Endothelial cell of umbilical vein (primary cell): Measurements from ENCODE around the gene FNDC5. TPM values are rescaled to one million over a fixed set of nuclear protein-coding genes. Genes with fewer than 3 reads are reported as not detected.

Experiments used
- BruUV-seq: library from RNA; stranded (reverse); fragments of 400-500 nt; replicated peaks from 2 replicates; lab custom pipeline; 2021; lab: Mats Ljungman, UMichigan
- CTCF ChIA-PET: fragments of 300-600, 350-600 bp; sonication (Branson Sonifier 250); formaldehyde crosslinking; loops from one replicate; lab custom pipeline; 2021; ENCODE audit warnings: antibody characterized with exemption, inconsistent platforms; lab: Charles Lee
- POLR2A ChIA-PET: fragments of 300-600, 350-600 bp; sonication (Branson Sonifier 250); formaldehyde crosslinking; loops from one replicate; lab custom pipeline; 2021; ENCODE audit warnings: antibody characterized with exemption, inconsistent platforms; lab: Charles Lee
- DNase-seq: peaks from one replicate; pipeline ENCODE4 v3.0.0-alpha.2; 2011; ENCODE audit warnings: low read depth, low spot score
- FAIRE-seq: peaks from 2 replicates; lab custom pipeline; 2011; peaks lifted over from hg19 to GRCh38; lab: Jason Lieb, UNC
- H2AFZ ChIP-seq: 2 replicates; pipeline ENCODE4 v1.6.0; 2012; ENCODE audit warnings: low read depth, low read length, control low read depth, inconsistent platforms
- H3K27ac ChIP-seq: 2 replicates; pipeline ENCODE4 v1.5.1; 2011; ENCODE audit warnings: low read depth, mild to moderate bottlenecking, control low read depth, low read length, moderate library complexity; ENCODE audit not compliant: insufficient read depth
- H3K27me3 ChIP-seq, 2 experiments: 2 replicates each; pipeline versions ENCODE4 v1.6.0 to v1.6.1; 2011; ENCODE audit warnings: low read length in 2 of 2, mixed read lengths in 1 of 2; ENCODE audit not compliant: control insufficient read depth in 2 of 2, insufficient read depth in 2 of 2
- H3K36me3 ChIP-seq, 2 experiments: 2 replicates in 1 of 2; 3 replicates in 1 of 2; pipeline ENCODE4 v1.5.1; 2011; ENCODE audit warnings: low read length in 2 of 2, mild to moderate bottlenecking in 1 of 2, moderate library complexity in 1 of 2; ENCODE audit not compliant: control insufficient read depth in 2 of 2, insufficient read depth in 2 of 2; ENCODE audit errors: extremely low read depth in 1 of 2
- H3K4me1 ChIP-seq: 3 replicates; pipeline ENCODE4 v1.5.1; 2011; ENCODE audit warnings: mild to moderate bottlenecking, low read length; ENCODE audit not compliant: control insufficient read depth, insufficient read depth; ENCODE audit errors: extremely low read depth
- H3K4me2 ChIP-seq: 2 replicates; pipeline ENCODE4 v1.6.1; 2011; ENCODE audit warnings: low read length, control low read depth, mixed read lengths; ENCODE audit not compliant: insufficient read depth
- H3K4me3 ChIP-seq, 3 experiments: fragments of 200-600 bp in 1 of 3; sonication (generic), shearing (Covaris generic) in 1 of 3; replicated peaks in 1 of 3; 2 replicates each; pipeline ENCODE4 v1.5.1; 2011 to 2016; ENCODE audit warnings: control low read depth in 3 of 3, low read length in 3 of 3, mild to moderate bottlenecking in 2 of 3, inconsistent platforms in 1 of 3, low read depth in 1 of 3, moderate library complexity in 1 of 3; ENCODE audit not compliant: insufficient read depth in 1 of 3
- H3K79me2 ChIP-seq: 2 replicates; pipeline ENCODE4 v1.6.0; 2012; ENCODE audit warnings: low read length, inconsistent platforms; ENCODE audit not compliant: control insufficient read depth, insufficient read depth
- H3K9ac ChIP-seq: replicated peaks from 2 replicates; pipeline ENCODE3; 2011; ENCODE audit warnings: low read length, control low read depth; ENCODE audit not compliant: insufficient read depth; ENCODE audit errors: extremely low read depth
- H3K9me1 ChIP-seq: replicated peaks from 3 replicates; pipeline ENCODE4 v1.6.0; 2011; ENCODE audit warnings: mild to moderate bottlenecking, low read length; ENCODE audit not compliant: control insufficient read depth, insufficient read depth; ENCODE audit errors: extremely low read depth
- H3K9me3 ChIP-seq: replicated peaks from 2 replicates; pipeline ENCODE4 v1.5.1; 2012; ENCODE audit warnings: low read length, inconsistent platforms; ENCODE audit not compliant: control insufficient read depth, insufficient read depth
- H4K20me1 ChIP-seq: replicated peaks from 2 replicates; pipeline ENCODE3; 2011; ENCODE audit warnings: mild to moderate bottlenecking, low read length; ENCODE audit not compliant: control insufficient read depth, insufficient read depth; ENCODE audit errors: extremely low read depth
- CTCF ChIP-seq, 2 donors: IDR thresholded peaks; 1 replicate in 1 of 2; 2 replicates in 1 of 2; pipeline ENCODE4 v1.5.1; 2011; ENCODE audit warnings: low read length in 2 of 2, mild to moderate bottlenecking in 2 of 2, moderate library complexity in 2 of 2, control low read depth in 1 of 2, inconsistent platforms in 1 of 2, low read depth in 1 of 2; ENCODE audit not compliant: insufficient read depth in 1 of 2; ENCODE audit errors: extremely low read depth in 1 of 2
- EZH2 ChIP-seq: IDR thresholded peaks from 2 replicates; pipeline ENCODE4 v1.6.1; 2012; ENCODE audit warnings: borderline replicate concordance, low read depth, mild to moderate bottlenecking, moderate library complexity, low read length, inconsistent platforms; ENCODE audit not compliant: severe bottlenecking
- FOS ChIP-seq: IDR thresholded peaks from 2 replicates; pipeline ENCODE4 v1.6.1; 2011; ENCODE audit warnings: mild to moderate bottlenecking, low read length, moderate library complexity, borderline replicate concordance; ENCODE audit not compliant: insufficient read depth
- GATA2 ChIP-seq: IDR thresholded peaks from 2 replicates; pipeline ENCODE4 v1.7.0; 2011; ENCODE audit warnings: low read depth, mild to moderate bottlenecking, moderate library complexity, mixed read lengths, low read length; ENCODE audit not compliant: insufficient read length, insufficient read depth
- JUN ChIP-seq: IDR thresholded peaks from 2 replicates; pipeline ENCODE4 v1.6.1; 2011; ENCODE audit warnings: borderline replicate concordance, low read depth; ENCODE audit not compliant: insufficient read length, insufficient read depth
- MYC ChIP-seq: IDR thresholded peaks from one replicate; pipeline ENCODE4 v1.6.1; 2011; ENCODE audit warnings: mild to moderate bottlenecking, low read depth, low read length
- POLR2A ChIP-seq: IDR thresholded peaks from 2 replicates; pipeline ENCODE4 v1.6.1; 2012; ENCODE audit warnings: low read depth, mild to moderate bottlenecking, control low read depth, low read length
- POLR2AphosphoS5 ChIP-seq: IDR thresholded peaks from 2 replicates; pipeline ENCODE4 v1.6.1; 2012; ENCODE audit warnings: low read depth, mild to moderate bottlenecking, control low read depth, low read length, moderate library complexity; ENCODE audit not compliant: insufficient read depth
- dilution Hi-C: fragments of 300-500 bp; cut with MboI; formaldehyde crosslinking; loops from one replicate; pipeline ENCODE4 v1.15.0; 2019; ENCODE audit warnings: low sequenced_read_pairs; ENCODE audit not compliant: extremely low pct_ligation_motif_present
- intact Hi-C: fragments of 100-400 bp; cut with micrococcal nuclease; formaldehyde crosslinking; loops from one replicate; pipeline ENCODE4 v1.10.0; 2022
- polyA plus RNA-seq, 4 experiments: library from polyadenylated mRNA; depleted of rRNA in 3 of 4; stranded (reverse) in 3 of 4; unstranded in 1 of 4; fragments of >200 nt; gene quantifications; 2 replicates each; pipeline versions ENCODE4 v1.2.1 to v1.2.3, GENCODE V29; 2011 to 2012; ENCODE audit warnings: missing spikeins in 1 of 4
- total RNA-seq: library from RNA; stranded (reverse); gene quantifications from 2 replicates; pipeline ENCODE4 v1.2.3, GENCODE V29; 2021
- TF ChIP-seq, protein P1 (sequence below): IDR thresholded peaks from 2 replicates; pipeline ENCODE4 v1.6.1; 2011; ENCODE audit not compliant: insufficient read depth, insufficient read length

Gene FNDC5
- total and polyA plus RNA-seq, 2 donors (not counting 3 experiments of a cell fraction or from before 2014, with no cell fraction given), result 0.14 to 0.64 TPM

DNA sequence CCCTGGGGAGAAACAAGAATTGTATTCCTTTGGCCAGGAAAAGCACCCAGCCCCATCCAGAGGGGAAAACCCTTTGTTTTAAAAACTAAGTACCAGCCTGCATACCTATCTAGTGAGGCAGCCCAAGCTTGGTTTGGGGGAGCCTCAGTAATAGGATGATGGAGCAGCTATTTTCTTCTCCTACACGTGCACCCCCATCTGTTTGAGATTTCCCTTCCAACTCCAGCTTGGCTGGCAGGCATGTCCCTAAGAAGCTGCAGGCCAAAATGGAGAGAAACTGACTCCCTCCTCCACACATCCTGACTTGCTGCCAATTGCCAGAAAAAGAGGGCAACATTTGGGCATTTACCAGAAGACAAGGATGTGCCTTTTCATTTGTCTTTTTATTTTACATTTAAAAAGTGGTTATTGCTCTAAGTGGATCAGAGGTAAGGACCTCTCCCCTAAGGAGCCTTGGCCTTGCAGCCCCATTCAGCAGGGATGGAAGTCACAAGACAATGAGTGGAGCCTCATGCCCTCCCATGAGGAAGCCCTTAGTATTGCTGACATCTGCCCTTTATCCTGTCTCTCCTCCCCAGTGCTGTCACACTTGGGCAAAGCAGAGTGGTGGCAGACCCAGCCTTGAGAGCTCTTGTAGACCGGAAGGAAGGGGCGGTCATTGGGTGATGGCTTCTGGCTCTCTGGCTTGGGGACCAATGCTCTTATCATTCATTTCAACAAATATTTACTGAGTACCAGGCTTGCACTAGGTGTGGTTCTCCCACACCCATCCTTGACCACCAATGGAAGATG lies 8.6 kb downstream of the FNDC5 start:
- intact Hi-C loops, result no loop called here
- no peak overlapping the region for H3K4me3 ChIP-seq
- ChIA-PET POLR2A (no interaction called here), CTCF (interaction anchor here (1.1 to 2.1 kb wide), 6 partner anchors 10 to 224 kb away, joined by 3 to 8 read pairs (median 6); no protein-coding TSS in a partner anchor)
- H2AFZ ChIP-seq, result no peak overlapping the region
- H3K4me1 ChIP-seq, result peaks cover 9% of the 10 kb centered on the region
- no peaks in the 10 kb centered on the region for H4K20me1 ChIP-seq
- DNase-seq, result no peak
- no TSS peak for BruUV-seq
- H3K9ac ChIP-seq, result no peak overlapping the region
- FAIRE-seq, result no peak
- no peak for TF ChIP-seq GATA2
- no peak for TF ChIP-seq CTCF (IDR thresholded peaks at IDR 0.05; ENCODE audit: extremely low read depth in 1 of 2, insufficient read depth in 1 of 2, low read depth in 1 of 2, low read length in 2 of 2)
- TF ChIP-seq JUN, result no peak
- no peak for TF ChIP-seq POLR2AphosphoS5
- TF ChIP-seq, protein P1, sequence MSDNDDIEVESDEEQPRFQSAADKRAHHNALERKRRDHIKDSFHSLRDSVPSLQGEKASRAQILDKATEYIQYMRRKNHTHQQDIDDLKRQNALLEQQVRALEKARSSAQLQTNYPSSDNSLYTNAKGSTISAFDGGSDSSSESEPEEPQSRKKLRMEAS, result no peak
- TF ChIP-seq MYC, result no peak
- no peak for TF ChIP-seq FOS
- no peak for TF ChIP-seq EZH2
- no peak for TF ChIP-seq POLR2A
- H3K9me1 ChIP-seq, result no peaks in the 10 kb centered on the region
- no peaks in the 10 kb centered on the region for H3K79me2 ChIP-seq
- H3K27me3 ChIP-seq, result no peaks in the 10 kb centered on the region
- H3K27ac ChIP-seq, result no peak overlapping the region
- no peak overlapping the region for H3K4me2 ChIP-seq
- dilution Hi-C loops, result no loop called here
- H3K9me3 ChIP-seq, result no peaks in the 10 kb centered on the region
- peaks cover 2 to 5% of the 10 kb centered on the region in 2 experiments for H3K36me3 ChIP-seq
